Neuronal stem cell (in vitro differentiated cells): Measurements from ENCODE around the gene DEUP1.

Experiments
- DNase-seq: peaks from one replicate; pipeline ENCODE4 v3.0.0-alpha.2; 2013; ENCODE audit warnings: low spot score
- H2AFZ ChIP-seq: one replicate; pipeline ENCODE4 v1.6.1; 2013; ENCODE audit warnings: mild to moderate bottlenecking, low read length, inconsistent platforms
- H2AK5ac ChIP-seq: 2 replicates; pipeline ENCODE4 v1.6.1; 2013; ENCODE audit warnings: low read depth, mild to moderate bottlenecking, inconsistent platforms, low read length, moderate library complexity, mixed read lengths
- H2BK120ac ChIP-seq: 2 replicates; pipeline ENCODE4 v1.6.1; 2013; ENCODE audit warnings: low read depth, mild to moderate bottlenecking, inconsistent platforms, low read length, moderate library complexity, mixed read lengths
- H2BK12ac ChIP-seq: one replicate; pipeline ENCODE4 v1.6.1; 2013; ENCODE audit warnings: low read length, inconsistent platforms
- H2BK15ac ChIP-seq: 2 replicates; pipeline ENCODE4 v1.6.1; 2013; ENCODE audit warnings: mild to moderate bottlenecking, low read length, inconsistent platforms, mixed read lengths
- H2BK5ac ChIP-seq: one replicate; pipeline ENCODE4 v1.6.1; 2013; ENCODE audit warnings: inconsistent platforms, mild to moderate bottlenecking, low read length, moderate library complexity
- H3K14ac ChIP-seq: one replicate; pipeline ENCODE4 v1.6.1; 2013; ENCODE audit warnings: low read length, inconsistent platforms
- H3K18ac ChIP-seq: 2 replicates; pipeline ENCODE4 v1.6.1; 2013; ENCODE audit warnings: low read length, inconsistent platforms
- H3K23ac ChIP-seq: 2 replicates; pipeline ENCODE4 v1.6.1; 2013; ENCODE audit warnings: low read depth, mild to moderate bottlenecking, mixed read lengths, low read length, inconsistent platforms; ENCODE audit not compliant: poor library complexity
- H3K27ac ChIP-seq: replicated peaks from 3 replicates; pipeline ENCODE4 v1.5.1; 2013; ENCODE audit warnings: low read length, inconsistent platforms
- H3K27me3 ChIP-seq, 3 experiments: 2 replicates each; pipeline ENCODE4 v1.6.1; 2013; ENCODE audit warnings: low read length in 3 of 3, mild to moderate bottlenecking in 2 of 3, inconsistent platforms in 1 of 3, low read depth in 1 of 3, mixed read lengths in 1 of 3, moderate library complexity in 1 of 3; ENCODE audit not compliant: control insufficient read depth in 3 of 3, insufficient read depth in 3 of 3
- H3K36me3 ChIP-seq, 2 donors: replicated peaks in 1 of 2; 2 replicates each; pipeline ENCODE4 v1.6.1; 2013; ENCODE audit warnings: low read length in 2 of 2; ENCODE audit not compliant: control insufficient read depth in 2 of 2, insufficient read depth in 2 of 2
- H3K4ac ChIP-seq: 2 replicates; pipeline ENCODE4 v1.6.1; 2013; ENCODE audit warnings: inconsistent platforms, mild to moderate bottlenecking, low read length, moderate library complexity
- H3K4me1 ChIP-seq, 2 donors: 1 replicate in 1 of 2; 2 replicates in 1 of 2; pipeline ENCODE4 v1.6.1; 2013; ENCODE audit warnings: low read length in 2 of 2, low read depth in 1 of 2; ENCODE audit not compliant: control insufficient read depth in 2 of 2, insufficient read depth in 1 of 2
- H3K4me2 ChIP-seq: one replicate; pipeline ENCODE4 v1.6.1; 2013; ENCODE audit warnings: mild to moderate bottlenecking, low read length, inconsistent platforms; ENCODE audit not compliant: insufficient read depth, poor library complexity, severe bottlenecking
- H3K4me3 ChIP-seq, 2 donors: 2 replicates each; pipeline ENCODE4 v1.5.1; 2013; ENCODE audit warnings: low read length in 2 of 2, mild to moderate bottlenecking in 2 of 2, inconsistent platforms in 1 of 2, moderate library complexity in 1 of 2
- H3K79me1 ChIP-seq: one replicate; pipeline ENCODE4 v1.6.1; 2013; ENCODE audit warnings: low read depth, mild to moderate bottlenecking, inconsistent platforms, low read length, moderate library complexity
- H3K9ac ChIP-seq: one replicate; pipeline ENCODE4 v1.6.1; 2013; ENCODE audit warnings: mild to moderate bottlenecking, low read depth, low read length, inconsistent platforms; ENCODE audit not compliant: poor library complexity
- H3K9me3 ChIP-seq, 2 donors: replicated peaks in 1 of 2; 2 replicates each; pipeline versions ENCODE3 to v1.6.1; 2013; ENCODE audit warnings: low read length in 2 of 2, mild to moderate bottlenecking in 2 of 2, inconsistent platforms in 1 of 2, low read depth in 1 of 2, mixed read lengths in 1 of 2, moderate library complexity in 1 of 2; ENCODE audit not compliant: control insufficient read depth in 2 of 2, insufficient read depth in 1 of 2
- H4K8ac ChIP-seq: one replicate; pipeline ENCODE4 v1.6.1; 2013; ENCODE audit warnings: low read depth, mild to moderate bottlenecking, inconsistent platforms, low read length, moderate library complexity
- H4K91ac ChIP-seq: one replicate; pipeline ENCODE4 v1.6.1; 2013; ENCODE audit warnings: low read length, low read depth, mild to moderate bottlenecking, inconsistent platforms; ENCODE audit not compliant: poor library complexity
- WGBS, 2 donors: extraction: QIAGEN DNeasy Blood & Tissue Kit; methylation state at CpG; one replicate each; pipeline ENCODE4 v1.1.7; 2013; ENCODE audit warnings: missing lambda C conversion rate in 2 of 2, mixed read lengths in 1 of 2; ENCODE audit not compliant: insufficient read length in 2 of 2, insufficient replicate concordance in 1 of 2; ENCODE audit errors: extremely low coverage in 2 of 2; 5-methylcytosine and 5-hydroxymethylcytosine counted together

Gene DEUP1

GRCh38 chr11:93393386-93393785 lies 62.8 kb downstream of the DEUP1 start:
- Histone ChIP-seq H3K36me3 (no peaks in the 10 kb centered on the region), H3K4ac (no peak overlapping the region), H3K9ac (no peak overlapping the region), H2AFZ (no peak overlapping the region), H2AK5ac (no peak overlapping the region), H3K9me3 (no peaks in the 10 kb centered on the region), H3K27me3 (no peaks in the 10 kb centered on the region), H3K79me1 (no peaks in the 10 kb centered on the region), H2BK120ac (no peak overlapping the region), H3K27ac (peak overlapping the region; percentile 34), H3K4me3 (no peak overlapping the region), H2BK12ac (no peak overlapping the region), H3K18ac (peak overlapping the region; percentile 32), H2BK15ac (no peak overlapping the region), H4K8ac (no peak overlapping the region), H2BK5ac (no peak overlapping the region), H3K4me2 (no peak overlapping the region), H3K4me1 (peaks cover 8 to 18% of the 10 kb centered on the region in 2 donors), H3K23ac (no peak overlapping the region), H3K14ac (no peak overlapping the region), H4K91ac (no peak overlapping the region)
- WGBS, 2 donors = no CpG with 5 or more reads among the region's 4 CpGs
- no peak for DNase-seq

DNA sequence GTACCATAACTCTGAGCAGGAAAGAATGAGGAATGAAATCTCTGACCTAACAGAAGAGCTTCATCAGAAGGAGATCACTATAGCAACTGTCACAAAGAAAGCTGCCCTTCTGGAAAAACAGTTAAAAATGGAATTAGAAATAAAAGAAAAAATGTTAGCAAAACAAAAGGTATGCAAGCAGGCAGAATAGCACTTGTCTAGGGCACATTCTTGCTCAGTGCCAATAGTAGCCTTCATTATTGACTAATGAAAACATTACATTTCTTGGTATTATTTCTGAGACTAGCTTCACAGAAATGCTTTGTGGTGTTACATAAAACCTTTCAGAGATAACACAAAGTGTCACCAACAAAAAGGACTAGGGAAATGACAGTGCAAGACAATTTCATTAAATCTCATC lies 63.9 kb downstream of the DEUP1 start:
- H2BK120ac ChIP-seq = no peak overlapping the region
- no peak overlapping the region for H3K9ac ChIP-seq
- H2AFZ ChIP-seq = no peak overlapping the region
- no peaks in the 10 kb centered on the region for H3K36me3 ChIP-seq
- H2AK5ac ChIP-seq = no peak overlapping the region
- DNase-seq = no peak
- peaks cover 8 to 18% of the 10 kb centered on the region in 2 donors for H3K4me1 ChIP-seq
- H2BK12ac ChIP-seq = no peak overlapping the region
- no peak overlapping the region for H3K4ac ChIP-seq
- no peaks in the 10 kb centered on the region for H3K9me3 ChIP-seq
- H3K23ac ChIP-seq = no peak overlapping the region
- H2BK15ac ChIP-seq = no peak overlapping the region
- no peak overlapping the region for H4K91ac ChIP-seq
- no peak overlapping the region for H2BK5ac ChIP-seq
- no peaks in the 10 kb centered on the region for H3K27me3 ChIP-seq
- no peak overlapping the region for H3K4me3 ChIP-seq
- H3K14ac ChIP-seq = no peak overlapping the region
- H4K8ac ChIP-seq = no peak overlapping the region
- no peak overlapping the region for H3K4me2 ChIP-seq
- H3K27ac ChIP-seq = peak overlapping the region; percentile 40
- H3K18ac ChIP-seq = no peak overlapping the region
- no peaks in the 10 kb centered on the region for H3K79me1 ChIP-seq

GRCh38 chr11:93396316-93396715 lies 65.8 kb downstream of the DEUP1 start:
- Histone ChIP-seq H3K27ac (no peak overlapping the region), H3K18ac (no peak overlapping the region), H3K4me3 (no peak overlapping the region), H3K4me2 (no peak overlapping the region), H3K4me1 (peaks cover 8 to 18% of the 10 kb centered on the region in 2 donors), H2BK12ac (no peak overlapping the region), H3K36me3 (no peaks in the 10 kb centered on the region), H3K4ac (no peak overlapping the region), H3K14ac (no peak overlapping the region), H3K9me3 (no peaks in the 10 kb centered on the region), H2BK120ac (no peak overlapping the region), H4K91ac (no peak overlapping the region), H3K9ac (no peak overlapping the region), H3K79me1 (no peaks in the 10 kb centered on the region), H2BK15ac (no peak overlapping the region), H3K27me3 (no peaks in the 10 kb centered on the region), H2BK5ac (no peak overlapping the region), H2AFZ (peak overlapping the region; percentile 12), H3K23ac (no peak overlapping the region), H2AK5ac (no peak overlapping the region), H4K8ac (no peak overlapping the region)
- DNase-seq = no peak
- WGBS, 2 donors = no CpG with 5 or more reads among the region's 3 CpGs

GRCh38 chr11:93403930-93404329 lies 73.4 kb downstream of the DEUP1 start:
- no CpG with 5 or more reads among the region's 3 CpGs for WGBS, 2 donors
- no peak overlapping the region for H3K4ac ChIP-seq
- H2BK120ac ChIP-seq = no peak overlapping the region
- H2BK15ac ChIP-seq = no peak overlapping the region
- no peak overlapping the region for H2AK5ac ChIP-seq
- H3K27ac ChIP-seq = no peak overlapping the region
- H4K91ac ChIP-seq = no peak overlapping the region
- H3K36me3 ChIP-seq = no peaks in the 10 kb centered on the region
- no peaks in the 10 kb centered on the region for H3K9me3 ChIP-seq
- no peak overlapping the region for H3K9ac ChIP-seq
- H2AFZ ChIP-seq = no peak overlapping the region
- no peaks in the 10 kb centered on the region for H3K79me1 ChIP-seq
- H2BK12ac ChIP-seq = no peak overlapping the region
- H3K27me3 ChIP-seq = no peaks in the 10 kb centered on the region
- H2BK5ac ChIP-seq = no peak overlapping the region
- no peak overlapping the region for H3K18ac ChIP-seq
- H3K4me2 ChIP-seq = no peak overlapping the region
- no peaks in the 10 kb centered on the region for H3K4me1 ChIP-seq
- no peak overlapping the region for H3K14ac ChIP-seq
- H4K8ac ChIP-seq = no peak overlapping the region
- H3K4me3 ChIP-seq = no peak overlapping the region
- no peak overlapping the region for H3K23ac ChIP-seq
- DNase-seq = no peak
